Activated B cell treated with CpG ODN at 0.5 μM for 24 hours (primary cell): ENCODE results near the gene TANGO6. TPM values are rescaled to one million over a fixed set of nuclear protein-coding genes. Genes with fewer than 3 reads are reported as not detected.
A peak's percentile ranks its signal among the peaks of the same experiment; 100 is the strongest.

Experiments used
- ATAC-seq: fragments of 200-7000 bp; cut with Tn5 transposase; one replicate; pipeline ENCODE4 v1.10.0; 2021; ENCODE audit warnings: low read depth, mild to moderate bottlenecking, moderate library complexity
- CTCF ChIA-PET: fragments of 350-600 bp; sonication (Branson Sonifier 250); formaldehyde crosslinking; loops from one replicate; lab custom pipeline; 2021; ENCODE audit warnings: antibody characterized with exemption; lab: Charles Lee
- POLR2A ChIA-PET: fragments of 350-600 bp; sonication (Branson Sonifier 250); formaldehyde crosslinking; loops from one replicate; lab custom pipeline; 2021; ENCODE audit warnings: antibody characterized with exemption; lab: Charles Lee
- DNase-seq: peaks from one replicate; pipeline ENCODE4 v3.0.0; 2022
- H3K27ac Mint-ChIP-seq: one replicate; pipeline ENCODE4 v1.8.0; 2020; ENCODE audit warnings: mixed read lengths
- H3K27me3 Mint-ChIP-seq: one replicate; pipeline ENCODE4 v1.8.0; 2021; ENCODE audit warnings: mixed read lengths
- H3K36me3 Mint-ChIP-seq: one replicate; pipeline ENCODE4 v1.8.0; 2021; ENCODE audit warnings: low read depth, mixed read lengths
- H3K4me1 Mint-ChIP-seq: one replicate; pipeline ENCODE4 v1.8.0; 2021; ENCODE audit warnings: mixed read lengths
- H3K4me3 Mint-ChIP-seq: one replicate; pipeline ENCODE4 v1.8.0; 2020; ENCODE audit warnings: mild to moderate bottlenecking, mixed read lengths
- H3K9me3 Mint-ChIP-seq: one replicate; pipeline ENCODE4 v1.8.0; 2020; ENCODE audit warnings: mixed read lengths
- intact Hi-C: fragments of 100-400 bp; cut with micrococcal nuclease; formaldehyde crosslinking; loops from one replicate; pipeline ENCODE4 v1.15.1; 2024
- total RNA-seq: library from RNA; stranded (reverse); gene quantifications from 2 replicates; pipeline ENCODE4 v1.2.3, GENCODE V29; 2022
- TF ChIP-seq, protein P1 (sequence below): fragments of 200-600 bp; IDR thresholded peaks from one replicate; pipeline ENCODE4 v1.8.0; 2022; ENCODE audit warnings: antibody characterized with exemption, mild to moderate bottlenecking

The TANGO6 gene
- total RNA-seq, result 32.1 and 39.4 TPM in 2 replicates

GRCh38 chr16:68843482-68844210 lies at the start of gene TANGO6:
Gene TANGO6, plus strand, starts transcription at chr16:68843531. Its CDS starts 87 bp downstream, at chr16:68843618.
- H3K27ac Mint-ChIP-seq, result peak within 1 kb of the TSS; percentile 91
- H3K36me3 Mint-ChIP-seq, result peaks cover 8% of the 10 kb centered on the region
- TF ChIP-seq, protein P1, sequence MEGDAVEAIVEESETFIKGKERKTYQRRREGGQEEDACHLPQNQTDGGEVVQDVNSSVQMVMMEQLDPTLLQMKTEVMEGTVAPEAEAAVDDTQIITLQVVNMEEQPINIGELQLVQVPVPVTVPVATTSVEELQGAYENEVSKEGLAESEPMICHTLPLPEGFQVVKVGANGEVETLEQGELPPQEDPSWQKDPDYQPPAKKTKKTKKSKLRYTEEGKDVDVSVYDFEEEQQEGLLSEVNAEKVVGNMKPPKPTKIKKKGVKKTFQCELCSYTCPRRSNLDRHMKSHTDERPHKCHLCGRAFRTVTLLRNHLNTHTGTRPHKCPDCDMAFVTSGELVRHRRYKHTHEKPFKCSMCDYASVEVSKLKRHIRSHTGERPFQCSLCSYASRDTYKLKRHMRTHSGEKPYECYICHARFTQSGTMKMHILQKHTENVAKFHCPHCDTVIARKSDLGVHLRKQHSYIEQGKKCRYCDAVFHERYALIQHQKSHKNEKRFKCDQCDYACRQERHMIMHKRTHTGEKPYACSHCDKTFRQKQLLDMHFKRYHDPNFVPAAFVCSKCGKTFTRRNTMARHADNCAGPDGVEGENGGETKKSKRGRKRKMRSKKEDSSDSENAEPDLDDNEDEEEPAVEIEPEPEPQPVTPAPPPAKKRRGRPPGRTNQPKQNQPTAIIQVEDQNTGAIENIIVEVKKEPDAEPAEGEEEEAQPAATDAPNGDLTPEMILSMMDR, result no peak
- DNase-seq (peak; percentile 89), ATAC-seq (peak; percentile 92)
- CTCF ChIA-PET, result interaction anchor here (0.6 to 2.0 kb wide), 6 partner anchors 44 to 323 kb away, joined by 3 to 4 read pairs (median 4); no protein-coding TSS in a partner anchor
- peaks cover 22% of the 10 kb centered on the region for H3K4me1 Mint-ChIP-seq
- POLR2A ChIA-PET, result interaction anchor here (0.6 to 2.3 kb wide), 12 partner anchors 8 to 1455 kb away, joined by 3 to 8 read pairs (median 4); partner anchors contain the start of gene SNTB2
- no peaks in the 10 kb centered on the region for H3K27me3 Mint-ChIP-seq
- H3K4me3 Mint-ChIP-seq, result peak within 1 kb of the TSS; percentile 93
- intact Hi-C loops, result loop anchor here (1.0 to 10.0 kb wide), 5 partner anchors 304 to 1594 kb away; partner anchors contain the start of genes SMPD3, ST3GAL2, VPS4A and ZFP90
- H3K9me3 Mint-ChIP-seq, result no peaks in the 10 kb centered on the region

DNA sequence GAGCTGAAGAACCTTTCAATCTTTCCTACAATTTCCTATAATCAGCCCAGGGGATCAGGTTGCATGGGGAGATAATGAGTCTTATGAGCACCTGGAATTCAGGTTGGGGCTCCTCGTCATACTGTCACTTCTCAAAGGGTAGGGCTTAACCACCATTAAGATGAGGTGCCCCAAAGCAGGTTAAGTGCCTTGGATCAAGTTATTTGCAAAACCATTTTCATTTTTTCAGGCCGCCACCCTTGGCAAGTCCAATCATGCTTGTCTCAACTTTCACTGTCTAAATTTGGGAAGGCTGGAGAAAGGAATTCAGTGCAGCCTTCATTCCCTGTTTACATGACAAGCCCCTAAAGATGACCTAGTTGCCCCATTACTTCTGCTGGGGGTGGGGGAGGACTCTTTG lies 44.9 kb upstream of the TANGO6 start:
- H3K4me3 Mint-ChIP-seq, result no peak overlapping the region
- intact Hi-C loops, result no loop called here
- DNase-seq, result no peak
- peaks cover 2% of the 10 kb centered on the region for H3K27me3 Mint-ChIP-seq
- H3K4me1 Mint-ChIP-seq, result peaks cover 4% of the 10 kb centered on the region
- no peaks in the 10 kb centered on the region for H3K9me3 Mint-ChIP-seq
- no peak overlapping the region for H3K27ac Mint-ChIP-seq
- H3K36me3 Mint-ChIP-seq, result no peaks in the 10 kb centered on the region
- ChIA-PET POLR2A (interaction anchor here (2.5 kb wide), 1 partner anchor 41 kb away, joined by 7 read pairs; no protein-coding TSS in a partner anchor), CTCF (interaction anchor here (0.9 kb wide), 1 partner anchor 207 kb away, joined by 3 read pairs; no protein-coding TSS in a partner anchor)
- TF ChIP-seq, protein P1, result no peak
- ATAC-seq, result no peak

- H3K4me1 Mint-ChIP-seq, result peaks cover 4% of the 10 kb centered on the region
- POLR2A ChIA-PET, result interaction anchor here (0.6 to 2.2 kb wide), 2 partner anchors 43 to 93 kb away, joined by 3 to 6 read pairs; no protein-coding TSS in a partner anchor
- ATAC-seq, result peak; percentile 98
- peak; percentile 23 for DNase-seq
- TF ChIP-seq, protein P1, result no peak
- peak overlapping the region; percentile 24 for H3K27ac Mint-ChIP-seq
- no peaks in the 10 kb centered on the region for H3K36me3 Mint-ChIP-seq
- peaks cover under 1% of the 10 kb centered on the region for H3K27me3 Mint-ChIP-seq
- intact Hi-C loops, result loop anchor here (1.0 to 2.0 kb wide), 4 partner anchors 43 to 272 kb away; no protein-coding TSS in a partner anchor
- CTCF ChIA-PET, result interaction anchor here (0.6 to 2.8 kb wide), 13 partner anchors 9 to 333 kb away, joined by 3 to 21 read pairs (median 3); partner anchors contain the start of genes TANGO6 and UTP4
- no peak overlapping the region for H3K4me3 Mint-ChIP-seq
- H3K9me3 Mint-ChIP-seq, result no peaks in the 10 kb centered on the region
Observed at GRCh38 chr16:68800257-68800875, 43.0 kb upstream of the TANGO6 start.

DNA sequence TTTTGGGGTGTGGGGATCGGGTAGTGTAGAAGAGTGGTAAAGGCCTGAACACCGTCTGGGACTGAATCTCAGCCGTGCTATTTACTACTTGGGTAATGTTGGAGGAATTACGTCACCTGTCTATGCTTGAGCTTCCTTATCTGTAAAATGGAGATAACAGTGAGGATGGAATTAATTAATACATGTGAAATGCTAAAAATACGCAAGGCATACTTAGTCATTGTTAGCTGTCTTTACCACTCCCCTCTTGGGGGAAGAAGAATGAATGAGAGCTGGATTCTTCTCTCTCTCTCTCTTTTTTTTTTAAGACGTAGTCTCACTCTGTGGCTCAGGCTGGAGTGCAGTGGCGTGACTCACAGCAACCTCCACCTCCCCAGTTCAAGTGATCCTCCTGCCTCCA lies 41.1 kb upstream of the TANGO6 start:
- Mint-ChIP-seq H3K4me1 (peaks cover 4% of the 10 kb centered on the region), H3K27me3 (no peaks in the 10 kb centered on the region), H3K36me3 (no peaks in the 10 kb centered on the region), H3K9me3 (no peaks in the 10 kb centered on the region), H3K27ac (no peak overlapping the region), H3K4me3 (no peak overlapping the region)
- DNase-seq, result no peak
- CTCF ChIA-PET, result no interaction called here
- POLR2A ChIA-PET, result no interaction called here
- TF ChIP-seq, protein P1, result no peak
- intact Hi-C loops, result no loop called here
- no peak for ATAC-seq
